GM19193 (cell line): Measurements from ENCODE around the gene KCNT2.

Experiments used
- POLR2A ChIP-seq: IDR thresholded peaks from 4 replicates; pipeline ENCODE4 v1.6.1; 2011; ENCODE audit not compliant: insufficient read depth, insufficient read length; ENCODE audit errors: extremely low read depth

The KCNT2 gene

DNA sequence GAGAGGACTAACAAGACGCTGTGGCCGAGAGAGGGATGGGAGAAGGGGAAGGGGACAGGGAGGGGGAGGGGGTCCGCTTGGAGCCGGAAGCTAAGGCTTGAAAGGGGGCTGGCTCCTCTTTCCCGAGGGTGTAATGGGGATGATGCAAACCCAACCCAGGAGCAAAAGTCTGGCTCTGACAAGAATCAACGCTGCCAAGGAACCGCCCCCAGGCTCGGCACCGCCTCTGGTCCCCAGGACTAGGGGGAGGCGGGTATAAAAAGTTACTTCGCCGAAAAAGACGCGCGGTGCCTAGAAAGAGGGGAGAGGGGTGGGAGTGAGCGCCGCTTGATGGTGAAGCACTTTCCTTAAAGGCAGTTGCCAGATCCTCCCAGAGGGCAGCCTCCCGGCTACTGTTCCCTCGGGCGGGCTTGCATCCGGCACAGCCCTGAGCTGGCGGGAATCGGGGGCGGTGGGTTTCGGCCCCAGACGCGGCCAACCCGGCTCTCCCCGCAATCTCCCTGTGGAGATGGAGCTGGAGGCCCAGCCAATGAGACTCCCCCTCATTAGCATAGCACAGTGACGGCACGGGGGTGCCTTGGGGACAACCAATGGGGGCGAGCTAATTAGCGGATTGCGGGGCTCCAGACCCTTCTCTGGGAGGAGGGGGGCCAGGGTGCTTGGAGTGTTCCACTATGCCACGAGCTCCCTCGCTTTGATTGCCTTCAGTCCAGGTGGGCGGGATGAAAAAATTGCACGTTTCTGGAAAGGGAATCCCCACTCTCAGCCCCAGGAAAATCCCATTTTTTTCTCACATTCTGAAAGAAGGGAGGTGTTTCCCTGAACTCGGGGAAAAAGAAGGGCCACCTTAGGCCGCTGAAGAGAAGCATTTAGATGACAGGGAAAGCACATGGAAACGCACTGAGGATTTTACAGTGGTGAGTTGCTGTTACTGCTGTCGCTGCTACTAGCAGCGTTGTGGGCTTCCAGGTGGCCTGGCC lies at the start of gene KCNT2:
KCNT2 (minus strand) TSS at position 51 of the 980 bp plus-strand sequence. CDS start 131 bp downstream, outside the sequence.
- TF ChIP-seq POLR2A: no peak

DNA sequence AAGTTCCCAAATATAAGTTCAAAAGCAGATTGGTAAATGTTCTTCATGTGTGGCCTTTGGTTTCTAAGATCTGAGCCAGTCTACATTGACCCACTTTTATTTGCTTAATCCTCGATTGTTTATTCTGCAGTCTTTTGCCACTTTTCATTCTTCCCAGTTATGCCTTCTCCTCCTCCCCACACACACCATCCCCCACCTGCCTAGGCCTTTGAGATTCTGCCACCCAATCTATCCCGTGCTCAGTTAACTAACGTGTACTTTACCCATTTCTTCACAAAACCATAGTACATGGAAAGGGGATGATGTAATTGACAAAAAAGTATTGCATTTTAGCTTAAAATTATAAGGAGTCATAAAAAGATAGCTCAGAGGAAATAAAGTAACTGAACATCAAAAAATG lies 47.3 kb upstream of the KCNT2 start:
- TF ChIP-seq POLR2A: no peak

DNA sequence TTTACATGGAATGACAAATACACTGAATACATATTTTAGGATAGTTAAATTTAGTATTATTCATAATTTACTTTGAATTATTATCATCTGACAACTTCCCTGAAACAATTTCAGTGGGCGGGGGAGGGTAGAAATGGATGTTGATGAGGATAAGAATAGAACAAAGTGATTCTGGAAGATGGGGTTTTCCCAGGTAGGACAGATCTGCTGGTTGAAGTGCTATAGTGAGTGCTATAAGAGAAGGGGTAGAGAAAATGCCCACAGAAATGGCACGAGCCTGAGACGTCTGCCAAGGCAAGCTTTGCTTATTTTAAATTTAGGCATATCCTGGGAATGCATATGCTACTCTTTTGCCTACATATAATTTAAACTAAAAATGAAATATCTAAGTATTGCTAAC lies 46.8 kb upstream of the KCNT2 start:
- no peak for TF ChIP-seq POLR2A

DNA sequence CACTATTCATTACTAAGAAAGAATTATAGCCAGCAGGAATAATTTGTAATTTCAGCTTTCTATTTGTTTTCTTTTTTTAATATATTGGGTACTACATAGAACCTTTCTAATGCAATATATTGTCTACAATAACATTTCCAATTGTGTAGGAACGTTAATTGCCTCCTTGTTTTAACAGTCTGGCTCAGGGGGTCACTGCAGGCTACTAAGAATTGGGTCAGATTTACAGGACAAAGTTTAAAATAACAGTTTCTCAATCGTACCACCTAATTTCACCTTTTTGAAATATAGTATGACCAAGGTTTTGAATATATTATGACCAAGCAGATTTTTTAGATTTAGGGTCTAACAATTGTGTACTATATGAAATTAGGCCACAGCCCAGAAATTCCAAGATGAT lies 46.0 kb upstream of the KCNT2 start:
- TF ChIP-seq POLR2A: no peak

- no peak for TF ChIP-seq POLR2A
Observed at GRCh38 chr1:196651637-196652215, 43.5 kb upstream of the KCNT2 start, which contains the start of gene CFH. TSS of gene CFH (plus strand) at chr1:196652043. CDS start at chr1:196652118, 75 bp downstream.

DNA sequence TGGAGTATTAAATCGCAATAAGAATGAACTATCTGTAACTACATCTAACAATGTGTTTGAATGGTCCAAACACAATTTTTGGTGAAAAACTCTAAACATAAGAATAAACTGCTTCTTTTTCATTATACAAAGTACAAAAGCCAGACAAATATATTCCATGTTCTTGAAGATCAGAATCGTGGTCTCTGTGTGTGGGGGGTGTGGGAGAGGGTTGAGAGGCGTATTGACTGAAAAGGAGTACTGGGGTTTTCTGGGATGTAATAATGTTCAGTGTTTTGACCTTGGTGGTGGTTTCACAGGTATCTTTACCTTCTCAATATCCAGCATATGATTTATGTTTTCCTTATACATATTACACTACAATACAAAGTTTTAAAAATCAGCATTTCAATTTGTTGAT lies 42.8 kb upstream of the KCNT2 start:
- no peak for TF ChIP-seq POLR2A

DNA sequence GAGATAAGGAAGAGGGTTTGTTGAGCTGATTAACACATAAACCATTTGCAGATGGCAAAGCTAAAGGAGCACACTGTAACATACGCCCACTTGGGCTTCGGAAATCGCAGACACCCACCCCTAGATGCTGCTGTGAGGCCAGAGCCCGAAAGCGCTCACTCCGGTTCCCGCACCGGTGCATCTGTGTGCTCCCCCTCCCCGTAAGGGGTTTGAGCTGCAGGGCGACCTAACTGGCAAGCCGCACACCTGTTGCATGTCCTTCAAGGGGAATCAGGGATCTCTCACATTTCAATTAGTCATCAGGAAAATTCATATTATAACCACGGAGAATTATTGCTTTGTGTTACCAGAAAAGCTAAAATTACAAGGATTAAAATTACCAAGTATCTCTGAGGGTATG lies 42.2 kb upstream of the KCNT2 start:
- TF ChIP-seq POLR2A: no peak

GRCh38 chr1:196649990-196650389 lies 41.8 kb upstream of the KCNT2 start:
- TF ChIP-seq POLR2A: no peak

- TF ChIP-seq POLR2A: no peak
Observed at GRCh38 chr1:196640976-196641375, 32.7 kb upstream of the KCNT2 start.

GRCh38 chr1:196638466-196638865 lies 30.2 kb upstream of the KCNT2 start:
- no peak for TF ChIP-seq POLR2A

- TF ChIP-seq POLR2A: no peak
Observed at GRCh38 chr1:196637606-196638005, 29.4 kb upstream of the KCNT2 start.

DNA sequence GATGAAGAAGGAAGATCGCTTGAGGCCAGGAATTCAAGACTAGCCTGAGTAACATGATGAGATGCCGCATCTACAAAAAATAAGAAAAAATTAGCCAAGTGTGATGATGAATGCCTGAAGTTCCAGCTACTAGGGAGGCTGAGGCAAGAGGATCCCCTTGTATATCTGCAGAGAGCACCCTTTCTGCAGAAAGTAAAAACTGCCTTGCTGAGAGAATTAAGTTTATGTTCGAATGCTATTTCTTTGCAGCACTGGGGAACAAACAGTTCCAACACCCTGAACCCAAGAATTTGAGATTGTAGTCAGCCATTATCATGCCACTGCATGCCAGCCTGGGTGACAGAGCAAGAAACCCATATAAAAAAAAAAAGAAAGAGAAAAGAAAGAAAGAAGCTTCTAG lies 20.6 kb upstream of the KCNT2 start:
- no peak for TF ChIP-seq POLR2A

GRCh38 chr1:196623079-196623478 lies 14.8 kb upstream of the KCNT2 start:
- TF ChIP-seq POLR2A: no peak

GRCh38 chr1:196619721-196620120 lies 11.5 kb upstream of the KCNT2 start:
- TF ChIP-seq POLR2A: no peak

DNA sequence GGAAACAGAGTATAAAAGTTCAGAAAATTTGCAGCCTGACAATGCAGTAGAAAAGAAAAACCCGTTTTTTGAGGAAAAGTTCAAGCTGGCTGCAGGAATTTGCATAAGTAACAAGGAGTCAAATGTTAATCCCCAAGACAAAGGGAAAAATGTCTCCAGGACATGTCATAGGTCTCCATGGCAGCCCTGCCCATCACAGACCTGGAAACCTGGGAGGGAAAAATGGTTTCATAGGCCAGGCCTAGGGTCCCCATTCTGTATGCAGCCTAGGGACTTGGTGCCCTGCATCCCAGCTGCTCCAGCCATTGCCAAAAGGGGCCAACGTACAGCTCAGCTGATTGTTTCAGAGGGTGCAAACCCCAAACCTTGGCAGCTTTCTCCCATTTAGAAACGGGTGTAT lies 3.6 kb upstream of the KCNT2 start:
- no peak for TF ChIP-seq POLR2A

DNA sequence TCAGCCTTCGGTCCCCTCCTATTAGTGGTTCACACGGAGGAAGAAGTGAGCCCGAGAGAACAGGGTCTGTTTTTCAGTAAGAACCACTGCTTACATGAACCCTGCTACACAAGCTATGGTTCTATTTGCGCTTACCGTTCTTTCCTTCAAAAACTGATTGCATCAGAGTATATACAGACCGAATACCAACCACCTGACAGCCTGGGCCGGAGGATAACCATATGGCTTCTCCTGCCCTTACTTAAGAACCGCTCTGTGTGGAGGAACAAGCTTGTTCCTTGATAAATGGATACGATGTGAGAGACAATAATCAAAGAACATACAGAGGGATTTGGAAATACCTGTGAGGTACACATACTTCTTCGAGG lies 1.1 kb upstream of the KCNT2 start:
- TF ChIP-seq POLR2A: no peak

GRCh38 chr1:196607981-196608380 lies 259 bp downstream of the KCNT2 start:
- TF ChIP-seq POLR2A: no peak

- no peak for TF ChIP-seq POLR2A
Observed at GRCh38 chr1:196603651-196604050, 4.6 kb downstream of the KCNT2 start.
